ENCODE results near the gene TAF4.
"Not testable (repeated sequence)": the region's sequence is repeated elsewhere in the genome, so short reads cannot be mapped to it uniquely, and the experiment has no call there.

The TAF4 gene

GRCh38 chr20:62003567-62004405 is 61.9 kb downstream of the TAF4 start:
- no peak for DNase-seq (ENCODE audit: low spot score)

GRCh38 chr20:62002882-62003480 is 62.7 kb downstream of the TAF4 start:
- no peak for DNase-seq (ENCODE audit: low spot score)

GRCh38 chr20:62001178-62001715 is 64.4 kb downstream of the TAF4 start:
- no peak for DNase-seq (ENCODE audit: low spot score)

GRCh38 chr20:61998343-61999121 is 67.1 kb downstream of the TAF4 start:
- DNase-seq (ENCODE audit: low spot score): no peak

DNA sequence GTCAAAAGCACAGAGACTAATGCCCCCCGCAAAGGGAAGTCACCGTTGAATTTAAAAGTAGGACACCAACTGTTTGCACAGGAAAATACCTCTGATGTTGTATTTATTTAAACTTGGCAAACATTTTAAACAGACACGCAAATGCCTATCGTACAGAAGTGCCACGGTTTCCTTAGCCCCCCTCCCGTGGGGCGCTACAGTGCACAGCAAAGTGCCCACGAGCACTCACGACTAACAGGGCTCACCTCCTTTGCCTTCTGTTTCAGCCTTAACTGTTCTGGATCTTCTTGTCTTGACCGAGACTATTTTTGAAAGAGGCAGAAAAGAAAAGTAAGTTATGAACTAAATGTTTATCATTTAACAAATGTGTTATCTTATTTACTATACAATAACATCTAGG is 67.8 kb downstream of the TAF4 start:
- DNase-seq (ENCODE audit: low spot score): no peak

- DNase-seq (ENCODE audit: low spot score): no peak
Observed at GRCh38 chr20:61997372-61997771, 68.3 kb downstream of the TAF4 start.

DNA sequence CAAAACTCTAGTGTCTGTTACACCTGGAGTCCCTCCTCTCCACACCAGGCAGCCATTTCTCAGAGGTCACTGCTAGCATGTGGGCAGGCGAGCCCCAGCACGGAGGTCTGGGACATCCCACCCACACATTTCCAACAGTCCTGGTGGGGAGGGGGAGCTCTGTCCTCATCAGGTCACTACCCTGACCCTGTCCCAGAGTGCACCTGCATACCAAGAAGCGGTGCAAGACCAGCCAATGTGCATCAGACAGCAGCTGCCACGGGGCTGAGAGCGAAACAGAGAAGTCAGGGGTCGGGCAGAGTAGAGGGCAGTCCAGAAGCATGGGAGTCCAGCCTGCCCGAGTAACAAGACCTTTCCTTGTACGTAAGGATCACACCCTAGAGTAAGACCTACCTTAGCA is 71.1 kb downstream of the TAF4 start:
- DNase-seq (ENCODE audit: low spot score): no peak

- no peak for DNase-seq (ENCODE audit: low spot score)
Observed at GRCh38 chr20:61993058-61993457, 72.6 kb downstream of the TAF4 start.

GRCh38 chr20:61991476-61991875 is 74.2 kb downstream of the TAF4 start:
- no peak for DNase-seq (ENCODE audit: low spot score)

DNA sequence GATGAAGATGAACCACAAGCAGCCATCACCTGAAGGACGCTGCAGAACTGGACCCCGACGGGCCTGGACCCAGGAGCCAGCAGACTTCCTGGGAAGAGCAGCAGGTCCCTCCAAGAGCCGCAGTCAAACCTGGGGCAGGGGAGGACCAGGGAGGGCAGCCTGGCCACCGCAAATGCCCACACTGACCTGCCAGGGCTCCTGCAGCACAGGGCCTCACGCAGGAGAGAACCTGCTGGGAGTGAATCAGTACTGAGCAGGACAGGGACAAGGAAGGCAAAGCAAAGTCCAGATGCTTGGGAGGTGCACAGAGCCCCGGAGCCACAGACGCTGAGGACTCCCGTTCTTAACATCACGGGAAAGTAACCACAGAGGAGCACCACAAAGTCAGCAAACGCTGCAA is 75.2 kb downstream of the TAF4 start:
- DNase-seq (ENCODE audit: low spot score): no peak

DNA sequence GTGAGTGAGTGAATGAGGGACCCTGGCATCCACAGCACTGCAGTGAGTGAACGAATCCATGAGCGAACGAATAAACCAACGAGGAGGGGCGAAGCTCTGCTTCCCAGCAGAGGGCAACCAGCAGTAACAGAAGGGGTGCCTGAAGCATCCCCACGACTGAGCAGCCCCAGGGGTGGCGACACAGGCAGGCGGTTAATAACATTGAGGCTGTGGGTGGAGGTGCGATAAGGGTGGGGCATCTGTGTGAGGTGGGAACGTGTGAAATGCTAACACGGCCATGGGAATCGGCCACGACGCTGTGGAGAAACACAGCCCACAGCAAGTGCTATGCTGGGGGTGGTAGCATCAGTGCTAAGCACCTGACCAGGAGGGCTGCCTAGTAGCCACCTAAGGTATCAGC is 75.9 kb downstream of the TAF4 start:
- no peak for DNase-seq (ENCODE audit: low spot score)

GRCh38 chr20:61988665-61989064 is 77.0 kb downstream of the TAF4 start:
- DNase-seq (ENCODE audit: low spot score): no peak

GRCh38 chr20:61986762-61987321 is 78.8 kb downstream of the TAF4 start:
- no peak for DNase-seq (ENCODE audit: low spot score)

DNA sequence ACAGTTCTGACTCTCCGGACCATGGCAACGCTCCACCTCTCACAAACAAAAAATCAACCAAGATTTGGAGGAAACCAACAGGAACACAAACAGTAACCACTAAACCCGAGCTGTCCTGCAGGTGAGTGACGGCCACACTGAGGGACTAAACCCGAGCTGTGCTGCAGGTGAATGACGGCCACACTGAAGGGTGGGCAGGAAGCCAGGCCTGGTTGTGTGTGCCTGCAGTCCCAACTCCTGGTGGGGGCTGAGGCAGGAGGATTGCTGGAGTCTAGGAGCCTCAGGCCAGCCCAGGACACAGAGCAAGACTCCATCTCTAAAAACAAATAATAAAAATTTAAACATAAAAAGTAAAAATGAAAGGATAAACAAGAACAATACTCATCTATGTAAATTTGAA is 80.6 kb downstream of the TAF4 start:
- no peak for DNase-seq (ENCODE audit: low spot score)

GRCh38 chr20:61984431-61984830 is 81.2 kb downstream of the TAF4 start:
- DNase-seq (ENCODE audit: low spot score): not testable (repeated sequence)

DNA sequence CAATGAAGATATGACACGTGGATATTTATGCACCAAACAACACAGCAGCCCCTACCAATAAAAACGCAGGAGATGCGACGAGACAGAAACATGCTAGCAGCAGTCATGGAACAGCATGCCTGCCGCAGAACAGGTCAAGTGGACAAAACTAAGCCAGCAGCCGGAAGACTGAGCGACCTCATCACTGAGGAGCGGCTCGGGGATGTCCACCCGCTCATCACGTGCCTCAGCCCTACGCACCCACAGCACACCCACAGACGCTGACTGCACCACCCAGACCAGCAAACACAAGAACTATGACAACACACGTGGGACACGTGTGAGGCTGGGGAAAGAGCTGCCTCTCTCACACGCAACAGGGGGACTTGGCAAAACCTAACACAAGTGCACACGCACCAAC is 81.7 kb downstream of the TAF4 start:
- DNase-seq (ENCODE audit: low spot score): no peak

- DNase-seq (ENCODE audit: low spot score): no peak
Observed at GRCh38 chr20:61982951-61983315, 82.7 kb downstream of the TAF4 start.

- no peak for DNase-seq (ENCODE audit: low spot score)
Observed at GRCh38 chr20:61982191-61982950, 83.3 kb downstream of the TAF4 start.

DNA sequence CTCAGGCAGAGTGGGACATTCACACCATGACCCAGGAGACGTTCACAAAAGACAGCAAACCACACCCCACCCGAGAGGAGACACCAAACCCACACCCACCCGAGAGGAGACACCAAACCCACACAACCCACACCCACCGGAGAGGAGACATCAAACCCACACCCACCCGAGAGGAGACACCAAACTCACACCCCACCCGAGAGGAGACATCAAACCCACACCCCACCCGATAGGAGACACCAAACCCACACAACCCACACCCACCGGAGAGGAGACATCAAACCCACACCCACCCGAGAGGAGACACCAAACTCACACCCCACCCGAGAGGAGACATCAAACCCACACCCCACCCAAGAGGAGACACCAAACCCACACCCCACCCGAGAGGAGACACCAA is 84.0 kb downstream of the TAF4 start:
- not testable (repeated sequence) for DNase-seq (ENCODE audit: low spot score)

- DNase-seq (ENCODE audit: low spot score): no peak
Observed at GRCh38 chr20:61980647-61981583, 84.8 kb downstream of the TAF4 start.

All from SK-N-DZ (cell line).